Fibroblast of skin of left biceps (primary cell): Measurements from ENCODE around the gene TMEM273.

Experiments
- DNase-seq, 2 experiments: peaks; one replicate each; pipeline ENCODE4 v3.0.0-alpha.2; 2013; ENCODE audit warnings: low read depth in 2 of 2

Gene TMEM273

GRCh38 chr10:49187950-49188761 is at the start of gene TMEM273:
Gene TMEM273, minus strand, starts transcription at chr10:49188391. Its CDS starts 55 bp downstream, at chr10:49188336.
- no peak for DNase-seq

GRCh38 chr10:49237985-49238384 is 49.8 kb upstream of the TMEM273 start:
- DNase-seq = no peak

- no peak for DNase-seq
These were observed 47.2 kb upstream of the TMEM273 start for GRCh38 chr10:49235392-49235791.

GRCh38 chr10:49231086-49231820 is 43.1 kb upstream of the TMEM273 start:
- no peak for DNase-seq

GRCh38 chr10:49230004-49230403 is 41.8 kb upstream of the TMEM273 start:
- no peak for DNase-seq

GRCh38 chr10:49228677-49229076 is 40.5 kb upstream of the TMEM273 start:
- DNase-seq = no peak

GRCh38 chr10:49227406-49227805 is 39.2 kb upstream of the TMEM273 start:
- no peak for DNase-seq

GRCh38 chr10:49226594-49226993 is 38.4 kb upstream of the TMEM273 start:
- DNase-seq = no peak

GRCh38 chr10:49225218-49225876 is 37.2 kb upstream of the TMEM273 start:
- DNase-seq = no peak

GRCh38 chr10:49223205-49223604 is 35.0 kb upstream of the TMEM273 start:
- no peak for DNase-seq

GRCh38 chr10:49222170-49222569 is 34.0 kb upstream of the TMEM273 start:
- no peak for DNase-seq

GRCh38 chr10:49220679-49221078 is 32.5 kb upstream of the TMEM273 start:
- no peak for DNase-seq

- no peak for DNase-seq
These were observed 31.8 kb upstream of the TMEM273 start for GRCh38 chr10:49220031-49220430.

- no peak for DNase-seq
These were observed 31.1 kb upstream of the TMEM273 start for GRCh38 chr10:49219248-49219647.

- no peak for DNase-seq
These were observed 30.3 kb upstream of the TMEM273 start for GRCh38 chr10:49218480-49218879.

- DNase-seq = no peak
These were observed 29.5 kb upstream of the TMEM273 start for GRCh38 chr10:49217645-49218044.

- DNase-seq = no peak
These were observed 25.0 kb upstream of the TMEM273 start for GRCh38 chr10:49213211-49213610.

- no peak for DNase-seq
These were observed 24.6 kb upstream of the TMEM273 start for GRCh38 chr10:49212783-49213182.

- no peak for DNase-seq
These were observed 23.9 kb upstream of the TMEM273 start for GRCh38 chr10:49212076-49212475.

- no peak for DNase-seq
These were observed 20.8 kb upstream of the TMEM273 start for GRCh38 chr10:49208996-49209395.

GRCh38 chr10:49207936-49208487 is 19.8 kb upstream of the TMEM273 start:
- no peak for DNase-seq

- no peak for DNase-seq
These were observed 18.9 kb upstream of the TMEM273 start for GRCh38 chr10:49207113-49207512.
